ENCODE data around the gene SUPT5H. TPM values are rescaled to one million over a fixed set of nuclear protein-coding genes. Genes with fewer than 3 reads are reported as not detected.

The SUPT5H gene
- total and polyA plus RNA-seq, 2 of the 13 experiments (the other 11 are each of a cell fraction or from before 2014, with no cell fraction given): 48.2 to 51.7 TPM

GRCh38 chr19:39401549-39402345, 43.6 kb upstream of the SUPT5H start (continued):
- TF ChIP-seq KMT2B (CRISPR knock-in tag; IDR thresholded peaks at IDR 0.05): no peak
- peak; percentile 87 for TF ChIP-seq HNRNPL (IDR thresholded peaks at IDR 0.05; ENCODE audit: low read depth, low read length)
- peak; percentile 72 for TF ChIP-seq ARID5B (CRISPR knock-in tag; IDR thresholded peaks at IDR 0.05)
- TF ChIP-seq HDAC6 (IDR thresholded peaks at IDR 0.05; ENCODE audit: low read depth, low read length): no peak
- no peak for TF ChIP-seq ZNF264 (CRISPR knock-in tag; IDR thresholded peaks at IDR 0.05)
- TF ChIP-seq BORCS8-MEF2B (CRISPR knock-in tag; IDR thresholded peaks at IDR 0.05): peak; percentile 89
- TF ChIP-seq ZNF3 (CRISPR knock-in tag; IDR thresholded peaks at IDR 0.05): no peak
- TF ChIP-seq ZNF572 (CRISPR knock-in tag; IDR thresholded peaks at IDR 0.05): no peak
- no peak for TF ChIP-seq NFAT5 (CRISPR knock-in tag; IDR thresholded peaks at IDR 0.05)
- TF ChIP-seq ZNF567 (CRISPR knock-in tag; IDR thresholded peaks at IDR 0.05; ENCODE audit: borderline replicate concordance): no peak
- TF ChIP-seq TERF1 (CRISPR knock-in tag; IDR thresholded peaks at IDR 0.05): no peak
- no peak; the same call in 1 of the 2 replicates for TF ChIP-seq NFE2 (CRISPR knock-in tag; IDR thresholded peaks at IDR 0.05)
